GM19452 (cell line): ENCODE results near the gene PWWP2B.
A peak's percentile ranks its signal among the peaks of the same experiment; 100 is the strongest.

Experiments
- ATAC-seq: cut with Tn5 transposase; IDR thresholded peaks from one replicate; pipeline ENCODE4 v1.9.1; 2021; ENCODE audit not compliant: unreplicated experiment

PWWP2B gene

DNA sequence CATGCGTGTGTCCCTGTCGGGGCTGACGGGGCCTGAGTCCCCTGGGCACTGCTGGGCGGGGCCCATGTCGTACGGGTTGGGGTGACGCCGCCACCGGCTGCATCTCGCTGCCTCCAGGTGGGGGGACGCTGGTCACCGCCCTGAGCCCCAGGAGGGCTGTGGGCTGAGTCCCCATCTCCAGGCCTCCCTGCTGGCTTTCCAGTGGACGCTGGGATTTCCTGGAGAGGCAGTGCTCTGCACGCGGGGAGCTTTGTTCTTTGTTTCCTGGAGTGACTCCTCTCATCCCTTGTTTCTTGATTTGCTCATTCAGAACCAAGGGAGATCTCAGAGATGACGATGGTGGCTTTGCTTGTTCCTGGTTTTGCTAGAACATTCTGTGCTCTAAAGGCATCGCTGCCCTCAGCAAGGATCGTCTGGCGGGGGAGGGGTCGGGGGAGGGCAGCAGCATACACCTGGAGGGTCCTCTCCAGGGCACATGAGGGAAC is 21.0 kb downstream of the PWWP2B start:
- no peak for ATAC-seq

GRCh38 chr10:132418527-132419416 is 21.8 kb downstream of the PWWP2B start:
- no peak for ATAC-seq

DNA sequence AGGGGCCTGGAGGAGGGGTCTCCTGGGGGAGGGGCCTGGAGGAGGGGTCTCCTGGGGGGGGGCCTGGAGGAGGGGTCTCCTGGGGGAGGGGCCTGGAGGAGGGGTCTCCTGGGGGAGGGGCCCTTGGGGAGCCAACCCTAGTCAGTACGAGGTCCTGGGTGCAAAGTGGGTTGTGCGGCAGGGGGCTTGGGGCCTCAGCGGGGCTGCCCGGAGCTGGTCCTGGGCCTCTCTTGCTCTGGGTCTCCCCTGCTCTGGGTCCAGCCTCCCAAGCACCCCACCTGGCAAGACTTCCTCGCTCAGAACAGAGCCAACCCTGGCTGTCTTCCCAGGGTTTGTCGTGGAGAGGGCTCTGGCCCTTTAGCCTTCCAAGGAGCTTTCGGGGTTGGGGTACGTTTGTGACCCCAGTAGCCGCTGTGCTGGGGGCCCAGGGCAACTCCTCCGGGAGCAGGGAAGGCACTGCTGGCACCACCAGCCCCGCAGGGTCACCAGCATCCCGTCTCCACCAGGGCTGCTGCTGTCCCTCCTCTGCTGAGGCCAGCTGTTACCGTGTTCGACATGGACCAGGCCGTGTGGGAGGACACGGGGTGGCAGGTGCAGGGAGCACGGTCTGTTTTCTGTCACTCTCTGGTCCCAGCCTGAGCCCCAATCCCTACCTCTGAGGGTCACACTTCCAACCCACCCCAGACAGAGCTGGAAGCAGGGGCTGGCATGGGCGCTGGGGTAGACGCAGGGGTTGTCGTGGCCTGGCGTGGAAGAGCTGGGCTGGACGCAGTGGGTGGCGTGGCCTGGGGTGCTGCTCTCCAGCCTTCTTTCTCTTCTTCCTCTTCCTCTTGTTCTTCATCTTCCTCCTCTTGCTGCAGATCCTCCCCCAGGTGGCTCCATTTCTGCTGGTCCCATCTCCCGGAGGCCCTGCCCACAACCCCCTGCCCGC is 22.8 kb downstream of the PWWP2B start:
- no peak for ATAC-seq

DNA sequence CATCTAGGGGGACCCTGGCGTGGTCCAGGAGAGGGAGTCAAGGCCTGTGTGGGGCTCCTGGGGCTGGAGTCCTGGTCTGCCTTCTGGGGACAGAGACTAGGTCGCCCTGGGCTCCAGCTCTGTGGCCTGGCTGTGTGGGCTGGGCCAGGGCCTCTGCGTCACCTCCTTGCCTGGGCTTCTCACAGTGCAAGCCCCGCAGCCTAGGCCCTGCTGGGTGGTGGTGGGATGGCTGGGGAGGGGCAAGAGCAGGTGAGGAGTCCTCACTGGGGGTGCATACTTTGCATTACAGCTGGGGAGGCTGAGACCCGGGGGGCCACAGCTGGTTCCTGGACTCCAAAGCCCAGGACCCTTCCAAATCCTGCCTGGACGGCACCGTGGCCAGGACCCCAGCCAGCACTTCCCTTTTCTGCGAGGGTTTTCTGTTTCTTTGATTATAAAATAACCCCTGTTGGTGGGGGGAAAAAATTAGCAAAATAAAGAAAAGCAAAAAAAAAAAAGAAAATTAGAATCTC is 23.5 kb downstream of the PWWP2B start:
- no peak for ATAC-seq

DNA sequence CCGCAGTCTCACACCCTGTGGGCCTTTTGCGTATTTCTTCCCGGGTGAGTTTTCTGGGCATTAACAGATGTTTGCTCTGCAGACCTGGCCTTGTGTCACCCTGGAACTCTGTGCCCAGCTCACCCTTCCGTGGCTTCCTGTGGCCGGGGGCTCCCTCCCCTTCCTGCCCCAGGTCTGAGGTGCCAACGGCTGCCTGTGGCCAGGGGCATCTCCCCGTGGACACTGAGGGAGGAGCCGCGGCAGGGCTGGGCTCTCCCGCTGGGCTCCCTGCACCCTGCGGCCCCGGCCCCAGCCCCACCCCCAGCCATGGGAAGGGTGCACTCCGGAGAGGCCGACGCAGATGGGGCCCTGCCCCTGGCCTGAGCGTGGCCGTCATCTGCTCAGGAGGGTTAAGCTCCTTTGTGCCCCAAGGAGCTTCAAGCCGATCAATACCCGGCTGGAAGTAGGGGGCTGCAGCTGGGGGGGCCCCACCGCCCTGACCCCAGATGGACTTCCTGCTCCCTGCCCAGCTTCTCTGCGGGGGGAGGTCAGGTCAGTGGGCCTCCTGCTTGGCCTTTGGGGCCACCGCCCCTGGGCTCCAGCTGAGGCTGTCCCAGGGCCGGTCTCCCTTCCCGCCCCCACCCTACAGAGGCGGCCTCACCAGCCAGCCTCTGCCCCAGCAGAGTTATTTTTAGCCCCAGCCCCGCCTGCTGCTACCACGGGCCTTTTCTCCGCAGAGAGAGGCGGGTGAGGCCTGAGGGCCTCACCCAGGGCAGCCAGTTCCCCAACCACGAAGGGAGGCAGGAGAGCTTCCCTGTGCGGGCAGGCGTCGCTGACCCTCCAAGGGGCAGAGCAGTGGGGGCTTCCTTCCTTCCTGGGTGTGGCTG is 24.2 kb downstream of the PWWP2B start:
- ATAC-seq, result peak; percentile 49

- no peak for ATAC-seq
Measured at GRCh38 chr10:132421847-132422751, 25.1 kb downstream of the PWWP2B start.

DNA sequence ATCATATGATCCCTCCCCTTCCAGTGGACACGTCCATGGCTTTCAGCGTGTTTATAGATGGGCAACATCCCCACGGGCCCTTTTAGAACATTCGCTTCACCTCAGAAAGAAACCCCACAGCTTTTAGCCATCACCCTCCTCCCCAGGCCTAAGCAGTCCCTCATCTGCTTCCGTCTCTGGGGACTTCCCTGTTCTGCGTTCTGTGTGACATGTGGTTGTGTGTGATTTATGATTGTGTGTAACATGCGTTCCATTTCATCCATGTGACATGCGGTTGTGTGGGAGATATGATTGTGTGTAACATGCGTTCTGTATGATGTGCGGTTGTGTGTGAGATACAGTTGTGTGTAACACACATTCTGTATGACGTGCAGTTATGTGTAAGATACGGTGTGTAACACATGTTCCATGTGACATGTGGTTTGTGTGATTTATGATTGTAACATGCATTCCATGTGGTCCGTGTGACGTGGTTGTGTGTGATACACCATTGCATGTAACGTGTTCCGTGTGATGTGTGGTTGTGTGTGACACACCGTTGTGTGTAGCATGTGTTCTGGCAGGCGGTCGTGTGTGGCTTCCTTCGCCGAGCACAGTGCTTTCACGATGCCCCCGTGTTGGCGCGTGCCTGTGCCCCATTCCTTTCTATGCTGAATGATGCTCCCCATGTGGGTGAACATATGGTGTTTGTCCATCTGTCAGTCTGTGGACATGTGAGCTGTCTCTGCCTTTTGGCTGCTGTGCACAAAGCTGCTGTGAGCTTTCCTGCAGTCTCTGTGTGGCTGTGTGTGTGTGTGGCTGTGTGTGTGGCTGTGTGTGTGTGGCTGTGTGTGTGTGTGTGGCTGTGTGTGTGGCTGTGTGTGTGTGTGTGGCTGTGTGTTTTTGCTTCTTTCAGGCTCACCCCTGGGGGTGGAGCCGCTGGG is 26.2 kb downstream of the PWWP2B start:
- ATAC-seq, result no peak

DNA sequence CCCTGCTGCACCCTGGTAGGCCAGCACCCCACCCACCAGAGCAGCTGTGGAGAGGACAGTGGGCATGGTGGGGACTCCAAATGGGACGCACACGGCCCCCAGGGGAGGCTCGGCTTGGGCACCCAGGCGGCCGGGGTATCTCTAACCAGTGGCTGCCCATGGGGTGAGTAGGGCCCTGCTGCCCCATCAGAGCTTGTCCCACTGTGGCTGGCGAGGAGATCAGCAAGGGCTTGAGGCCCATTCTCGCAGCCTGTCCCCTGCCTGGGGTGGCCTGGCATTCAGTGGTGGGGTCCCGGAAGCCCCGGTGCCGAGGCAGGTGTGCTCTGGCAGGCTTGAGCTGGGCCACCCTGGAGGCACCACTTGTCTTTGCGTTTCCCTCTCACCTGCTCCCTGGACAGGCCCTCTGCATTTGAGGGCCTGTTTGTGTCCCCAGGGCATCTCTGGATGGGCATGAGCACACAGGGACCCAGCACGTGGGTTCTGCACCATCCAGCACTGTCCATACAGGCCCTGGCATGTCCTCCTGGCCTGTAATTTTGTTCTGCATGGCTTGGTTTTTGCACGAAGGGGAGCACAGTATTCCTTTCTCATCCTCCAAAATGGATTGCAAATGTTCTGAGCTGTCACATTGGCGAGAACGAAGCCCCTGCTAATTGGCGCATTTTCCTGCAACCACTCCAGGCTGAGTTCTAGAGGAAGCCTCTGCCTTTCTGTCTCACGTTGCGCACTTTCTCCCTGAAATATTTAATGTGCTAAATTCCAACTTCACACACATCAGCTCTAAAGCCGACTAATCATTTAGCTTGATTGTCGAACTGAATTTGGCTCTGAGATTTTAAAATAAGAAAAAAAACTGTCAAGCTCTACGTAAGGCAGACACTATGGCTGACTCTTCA is 27.2 kb downstream of the PWWP2B start:
- no peak for ATAC-seq

DNA sequence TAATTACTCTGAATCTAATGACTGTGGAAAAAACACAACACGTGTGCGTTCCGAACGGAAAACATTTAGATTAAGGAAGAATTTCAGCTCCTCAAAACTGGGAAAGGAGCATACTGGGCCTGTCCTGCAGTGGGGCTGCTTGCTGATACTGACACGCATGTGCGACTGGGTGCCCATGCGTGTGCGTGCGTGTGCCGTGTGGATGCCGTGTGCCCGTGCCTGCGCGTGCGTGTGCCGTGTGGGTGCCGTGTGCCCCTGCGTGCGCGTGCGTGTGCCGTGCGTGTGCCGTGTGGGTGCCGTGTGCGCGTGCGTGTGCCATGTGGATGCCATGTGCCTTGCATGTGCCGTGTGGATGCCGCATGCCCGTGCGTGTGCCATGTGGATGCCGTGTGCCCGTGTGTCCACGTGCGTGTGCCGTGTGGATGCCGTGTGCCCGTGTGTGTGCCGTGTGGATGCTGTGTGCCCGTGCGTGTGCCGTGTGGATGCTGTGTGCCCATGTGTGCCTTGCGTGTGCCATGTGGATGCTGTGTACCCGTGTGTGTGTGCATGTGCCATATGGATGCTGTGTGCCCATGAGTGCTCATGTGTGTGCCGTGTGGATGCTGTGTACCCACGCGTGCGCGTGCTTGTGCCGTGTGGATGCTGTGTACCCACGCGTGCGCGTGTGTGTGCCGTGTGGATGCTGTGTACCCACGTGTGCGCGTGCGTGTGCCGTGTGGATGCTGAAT is 28.2 kb downstream of the PWWP2B start:
- ATAC-seq, result no peak

DNA sequence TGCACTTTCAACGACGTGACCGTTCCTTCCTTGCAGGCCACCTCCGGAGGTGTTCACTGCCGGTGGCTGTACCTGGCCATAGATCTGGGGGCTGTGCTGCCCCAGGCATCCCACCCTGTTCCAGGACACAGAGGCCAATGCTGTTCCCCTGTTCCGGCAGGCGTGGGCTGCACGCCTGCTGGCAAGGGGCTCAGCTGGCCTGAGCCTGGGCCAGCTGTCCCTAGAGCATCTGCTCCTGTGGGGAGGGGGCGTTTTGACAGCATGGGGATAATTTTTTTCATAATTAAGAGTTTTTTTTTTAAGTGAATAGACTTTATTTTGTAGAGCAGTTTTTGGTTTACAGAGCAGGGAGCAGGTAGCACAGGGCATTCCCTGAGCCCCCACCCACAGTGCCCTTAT is 28.8 kb downstream of the PWWP2B start:
- no peak for ATAC-seq

- ATAC-seq, result no peak
Measured at GRCh38 chr10:132427006-132427771, 30.2 kb downstream of the PWWP2B start.

DNA sequence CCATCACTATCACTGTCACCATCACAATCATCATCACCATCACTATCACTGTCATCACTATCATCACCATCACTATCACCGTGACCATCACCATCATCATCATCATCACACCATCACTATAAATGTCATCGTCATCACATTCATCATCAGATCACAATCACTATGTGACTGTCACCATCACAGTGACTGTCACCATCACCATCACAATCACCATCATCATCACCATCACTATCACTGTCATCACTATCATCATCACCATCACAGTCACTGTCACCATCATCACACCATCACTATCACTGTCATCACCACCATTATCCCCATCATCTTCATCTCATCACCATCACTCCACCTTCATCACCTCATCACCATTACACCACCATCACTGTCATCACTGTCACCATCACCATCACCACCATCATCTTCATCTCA is 31.0 kb downstream of the PWWP2B start:
- ATAC-seq, result no peak

- no peak for ATAC-seq
Measured at GRCh38 chr10:132428486-132428995, 31.5 kb downstream of the PWWP2B start.

DNA sequence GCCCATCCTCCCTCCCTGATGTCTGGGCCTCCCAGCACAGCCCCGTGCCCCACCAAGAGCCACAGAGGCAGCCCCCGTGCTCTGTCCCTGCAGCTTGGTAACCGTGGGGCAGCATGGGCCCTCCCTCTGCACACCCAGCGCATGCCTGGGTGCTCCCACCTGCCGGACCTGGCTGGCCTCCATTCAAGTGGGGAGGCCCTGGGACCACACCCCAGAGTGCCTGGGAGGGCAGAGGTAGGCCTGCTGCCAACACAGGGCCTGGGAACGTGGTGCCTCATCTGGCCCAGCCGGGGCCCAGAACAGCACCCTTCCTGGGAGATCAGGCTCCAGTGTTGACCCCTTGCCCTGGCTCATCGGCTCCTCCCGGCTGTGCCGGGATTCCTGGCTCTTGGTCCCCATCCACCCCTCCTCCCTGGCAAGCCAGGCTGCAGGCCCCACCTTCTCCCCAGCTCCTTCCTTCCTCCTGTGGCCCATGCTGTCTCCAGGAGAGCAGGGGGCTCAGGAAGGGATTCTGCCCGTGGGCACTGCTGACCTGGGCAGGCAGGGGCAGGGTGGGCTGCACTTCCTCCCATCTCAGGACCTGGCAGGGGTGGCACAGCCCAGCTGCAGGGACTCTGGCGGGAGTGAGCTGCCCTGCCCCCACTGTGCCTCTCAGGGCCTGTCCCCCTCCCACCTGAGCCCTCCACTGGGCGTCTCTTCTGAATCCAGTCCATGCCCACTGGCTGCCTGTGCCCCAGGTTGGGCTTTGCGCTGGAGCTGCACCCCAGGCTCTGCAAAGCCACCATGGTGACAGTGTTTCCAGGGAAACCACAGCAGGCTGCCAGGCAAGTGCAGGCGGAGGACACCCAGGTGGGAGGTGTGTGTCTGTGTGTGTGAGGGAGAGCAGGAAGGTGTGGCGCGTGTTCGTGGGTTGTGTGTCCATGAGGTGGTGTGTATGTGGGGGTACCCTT is 32.6 kb downstream of the PWWP2B start:
- no peak for ATAC-seq
